Keratinocyte (primary cell): ENCODE data around the gene CDIP1. TPM values are rescaled to one million over a fixed set of nuclear protein-coding genes. Genes with fewer than 3 reads are reported as not detected.

Experiments
- DNase-seq: peaks from one replicate; pipeline ENCODE4 v3.0.0-alpha.2; 2011; ENCODE audit warnings: low read depth, missing footprints, low spot score
- FAIRE-seq: peaks from 2 replicates; lab custom pipeline; 2011; peaks lifted over from hg19 to GRCh38; lab: Jason Lieb, UNC
- H2AFZ ChIP-seq: 2 replicates; pipeline ENCODE4 v1.6.0; 2012; ENCODE audit warnings: low read length, control low read depth, inconsistent platforms; ENCODE audit not compliant: control insufficient read depth
- H3K27ac ChIP-seq: 2 replicates; pipeline ENCODE4 v1.5.1; 2011; ENCODE audit warnings: low read length; ENCODE audit not compliant: control insufficient read depth, insufficient read depth
- H3K27me3 ChIP-seq: 3 replicates; pipeline ENCODE4 v1.6.0; 2011; ENCODE audit warnings: low read length; ENCODE audit not compliant: control insufficient read depth, insufficient read depth; ENCODE audit errors: extremely low read depth
- H3K36me3 ChIP-seq, 2 experiments: 2 replicates in 1 of 2; 3 replicates in 1 of 2; pipeline ENCODE4 v1.5.1; 2011; ENCODE audit warnings: low read length in 2 of 2, mild to moderate bottlenecking in 1 of 2; ENCODE audit not compliant: control insufficient read depth in 2 of 2, insufficient read depth in 2 of 2; ENCODE audit errors: extremely low read depth in 1 of 2
- H3K4me1 ChIP-seq: 3 replicates; pipeline ENCODE4 v1.5.1; 2011; ENCODE audit warnings: low read length; ENCODE audit not compliant: control insufficient read depth, insufficient read depth; ENCODE audit errors: extremely low read depth
- H3K4me2 ChIP-seq: 3 replicates; pipeline ENCODE4 v1.6.0; 2011; ENCODE audit warnings: low read depth, low read length; ENCODE audit not compliant: control insufficient read depth, insufficient read depth; ENCODE audit errors: extremely low read depth
- H3K4me3 ChIP-seq, 3 experiments: fragments of 200-600 bp in 1 of 3; sonication (generic) in 1 of 3; 2 replicates in 2 of 3; 3 replicates in 1 of 3; pipeline ENCODE4 v1.5.1; 2011 to 2016; ENCODE audit warnings: low read length in 3 of 3, mild to moderate bottlenecking in 3 of 3, control low read depth in 2 of 3, inconsistent platforms in 1 of 3, low read depth in 1 of 3, mixed read lengths in 1 of 3, mixed run types in 1 of 3, moderate library complexity in 1 of 3; ENCODE audit not compliant: control insufficient read depth in 2 of 3, insufficient read depth in 2 of 3; ENCODE audit errors: extremely low read depth in 1 of 3
- H3K79me2 ChIP-seq: 2 replicates; pipeline ENCODE4 v1.6.0; 2012; ENCODE audit warnings: low read length; ENCODE audit not compliant: control insufficient read depth, insufficient read depth
- H3K9ac ChIP-seq: 3 replicates; pipeline ENCODE4 v1.6.0; 2011; ENCODE audit warnings: low read length; ENCODE audit not compliant: control insufficient read depth, insufficient read depth; ENCODE audit errors: extremely low read depth
- H3K9me1 ChIP-seq: 3 replicates; pipeline ENCODE4 v1.6.0; 2011; ENCODE audit warnings: low read length; ENCODE audit not compliant: control insufficient read depth, insufficient read depth; ENCODE audit errors: extremely low read depth
- H3K9me3 ChIP-seq: 2 replicates; pipeline ENCODE4 v1.5.1; 2012; ENCODE audit warnings: low read depth, low read length; ENCODE audit not compliant: control insufficient read depth
- H4K20me1 ChIP-seq: 3 replicates; pipeline ENCODE4 v1.6.0; 2011; ENCODE audit warnings: low read length; ENCODE audit not compliant: control insufficient read depth, insufficient read depth; ENCODE audit errors: extremely low read depth
- CTCF ChIP-seq, 3 experiments: IDR thresholded peaks in 1 of 3; conservative IDR thresholded peaks in 1 of 3; optimal IDR thresholded peaks in 1 of 3; 2 replicates in 2 of 3; 3 replicates in 1 of 3; pipeline versions ENCODE3 to v1.5.1; 2011; ENCODE audit warnings: low read length in 3 of 3, mild to moderate bottlenecking in 3 of 3, moderate library complexity in 2 of 3, control low read depth in 1 of 3, inconsistent platforms in 1 of 3; ENCODE audit not compliant: insufficient read depth in 2 of 3; ENCODE audit errors: extremely low read depth in 1 of 3
- EZH2 ChIP-seq: IDR thresholded peaks from one replicate; pipeline ENCODE4 v1.6.1; 2012; ENCODE audit warnings: inconsistent platforms, mild to moderate bottlenecking, low read length, moderate library complexity
- dilution Hi-C: fragments of 300-500 bp; cut with MboI; formaldehyde crosslinking; loops from one replicate; pipeline ENCODE4 v1.7.0; 2020; ENCODE audit warnings: low sequenced_read_pairs; ENCODE audit not compliant: extremely low pct_ligation_motif_present
- polyA plus RNA-seq, 5 experiments: library from polyadenylated mRNA; depleted of rRNA in 3 of 5; stranded (reverse) in 3 of 5; stranded (forward) in 1 of 5; unstranded in 1 of 5; fragments of >200 nt; gene quantifications; 1 replicate in 1 of 5; 2 replicates in 3 of 5; 3 replicates in 1 of 5; pipeline versions ENCODE4 v1.2.1 to v1.2.3, GENCODE V29; 2011 to 2012; ENCODE audit warnings: missing spikeins in 2 of 5, low read depth in 1 of 5, low replicate concordance in 1 of 5

Gene CDIP1
- polyA plus RNA-seq, 1 donor (not counting 4 experiments of a cell fraction or from before 2014, with no cell fraction given) = 19.8 TPM

- DNase-seq (no peak), FAIRE-seq (no peak)
- no peak for TF ChIP-seq CTCF (optimal IDR thresholded peaks at IDR 0.05 in 1 of 3, IDR thresholded peaks at IDR 0.05 in 1 of 3, conservative IDR thresholded peaks at IDR 0.05 in 1 of 3; ENCODE audit: extremely low read depth in 1 of 3, insufficient read depth in 2 of 3, low read length in 3 of 3)
- TF ChIP-seq EZH2 = no peak
- Histone ChIP-seq H3K9ac (no peak overlapping the region), H3K9me1 (no peaks in the 10 kb centered on the region), H3K79me2 (peaks cover 37% of the 10 kb centered on the region), H3K36me3 (peaks cover 46 to 51% of the 10 kb centered on the region in 2 experiments), H3K9me3 (no peaks in the 10 kb centered on the region), H3K4me1 (no peaks in the 10 kb centered on the region), H2AFZ (no peak overlapping the region), H3K27me3 (no peaks in the 10 kb centered on the region), H3K27ac (no peak overlapping the region), H4K20me1 (peaks cover 6% of the 10 kb centered on the region), H3K4me3 (no peak overlapping the region), H3K4me2 (no peak overlapping the region)
- dilution Hi-C loops = no loop called here
Measured at GRCh38 chr16:4512473-4512872, 26.1 kb downstream of the CDIP1 start.

- no peak for DNase-seq
Measured at GRCh38 chr16:4511441-4512082, 27.0 kb downstream of the CDIP1 start.

More at GRCh38 chr16:4511441-4512082, 27.0 kb downstream of the CDIP1 start:
- H3K36me3 ChIP-seq = peaks cover 50 to 53% of the 10 kb centered on the region in 2 experiments
- no peak overlapping the region for H3K4me3 ChIP-seq
- H3K9me3 ChIP-seq = no peaks in the 10 kb centered on the region
- no peak overlapping the region for H3K4me2 ChIP-seq
- dilution Hi-C loops = no loop called here
- no peaks in the 10 kb centered on the region for H3K9me1 ChIP-seq
- peaks cover 5% of the 10 kb centered on the region for H4K20me1 ChIP-seq
- no peak overlapping the region for H3K9ac ChIP-seq
- TF ChIP-seq CTCF (optimal IDR thresholded peaks at IDR 0.05 in 1 of 3, IDR thresholded peaks at IDR 0.05 in 1 of 3, conservative IDR thresholded peaks at IDR 0.05 in 1 of 3; ENCODE audit: extremely low read depth in 1 of 3, insufficient read depth in 2 of 3, low read length in 3 of 3) (peak; percentile 67 to 70 (median 68)), EZH2 (no peak)
- no peak for FAIRE-seq
- no peak overlapping the region for H2AFZ ChIP-seq
- peaks cover 1% of the 10 kb centered on the region for H3K4me1 ChIP-seq
- no peak overlapping the region for H3K27ac ChIP-seq
- H3K79me2 ChIP-seq = peaks cover 34% of the 10 kb centered on the region
- H3K27me3 ChIP-seq = no peaks in the 10 kb centered on the region
